ENCODE measurements around the gene BTG2.

The BTG2 gene

GRCh38 chr1:203317429-203318228, 12.3 kb downstream of the BTG2 start:
- DNase-seq (ENCODE audit: low spot score) = no peak

GRCh38 chr1:203318229-203318517, 12.9 kb downstream of the BTG2 start:
- no peak for DNase-seq (ENCODE audit: low spot score)

- DNase-seq (ENCODE audit: low spot score) = no peak
Observed at GRCh38 chr1:203320591-203321272, 15.4 kb downstream of the BTG2 start.

GRCh38 chr1:203321273-203322052, 16.1 kb downstream of the BTG2 start:
- DNase-seq (ENCODE audit: low spot score) = no peak

GRCh38 chr1:203322500-203323179, 17.3 kb downstream of the BTG2 start:
- DNase-seq (ENCODE audit: low spot score) = no peak

- no peak for DNase-seq (ENCODE audit: low spot score)
Observed at GRCh38 chr1:203323587-203323986, 18.3 kb downstream of the BTG2 start.

GRCh38 chr1:203324105-203325025, 19.0 kb downstream of the BTG2 start:
- peak; percentile 66 for DNase-seq (ENCODE audit: low spot score)

- DNase-seq (ENCODE audit: low spot score) = no peak
Observed at GRCh38 chr1:203325026-203325417, 19.7 kb downstream of the BTG2 start.

- DNase-seq (ENCODE audit: low spot score) = peak; percentile 80
Observed at GRCh38 chr1:203325418-203326091, 20.2 kb downstream of the BTG2 start.

GRCh38 chr1:203326830-203327683, 21.7 kb downstream of the BTG2 start:
- peak; percentile 92 for DNase-seq (ENCODE audit: low spot score)

GRCh38 chr1:203327684-203328457, 22.6 kb downstream of the BTG2 start:
- peak; percentile 85 for DNase-seq (ENCODE audit: low spot score)

GRCh38 chr1:203328714-203329122, 23.4 kb downstream of the BTG2 start:
- DNase-seq (ENCODE audit: low spot score) = no peak

GRCh38 chr1:203331224-203331623, 25.9 kb downstream of the BTG2 start:
- DNase-seq (ENCODE audit: low spot score) = no peak

GRCh38 chr1:203335503-203335902, 30.2 kb downstream of the BTG2 start:
- DNase-seq (ENCODE audit: low spot score) = no peak

- DNase-seq (ENCODE audit: low spot score) = no peak
Observed at GRCh38 chr1:203336097-203336496, 30.8 kb downstream of the BTG2 start.

- DNase-seq (ENCODE audit: low spot score) = peak; percentile 74
Observed at GRCh38 chr1:203338335-203339036, 33.2 kb downstream of the BTG2 start.

- peak; percentile 89 for DNase-seq (ENCODE audit: low spot score)
Observed at GRCh38 chr1:203340112-203340790, 34.9 kb downstream of the BTG2 start.

All from globus pallidus (tissue), 1 donor.